Heart left ventricle (tissue), 16 donors: ENCODE results near the gene COL4A4. TPM values are rescaled to one million over a fixed set of nuclear protein-coding genes. Genes with fewer than 3 reads are reported as not detected.
A peak's percentile ranks its signal among the peaks of the same experiment; 100 is the strongest.

ENCODE experiments used
- ATAC-seq, 4 donors: fragments of 200-7000 bp; cut with Tn5 transposase; one replicate each; pipeline ENCODE4 v1.9.1; 2020 to 2022; ENCODE audit warnings: moderate library complexity in 4 of 4, mild to moderate bottlenecking in 3 of 4, moderate number of reproducible peaks in 1 of 4
- DNase-seq, 5 donors: peaks; one replicate each; pipeline ENCODE4 v3.0.0-alpha.2; 2020
- H3K27ac ChIP-seq, 12 donors: fragments of 200-600 bp; sonication (generic) in 4 of 12; one replicate each; pipeline versions ENCODE4 v1.5.0 to v1.8.0; 2016 to 2022; ENCODE audit warnings: mild to moderate bottlenecking in 2 of 12
- H3K27me3 ChIP-seq, 9 donors: fragments of 200-600 bp; sonication (generic) in 2 of 9; one replicate each; pipeline versions ENCODE4 v1.5.1 to v1.8.0; 2016 to 2022; ENCODE audit warnings: mild to moderate bottlenecking in 3 of 9
- H3K36me3 ChIP-seq, 9 donors: fragments of 200-600 bp; sonication (generic) in 2 of 9; one replicate each; pipeline versions ENCODE4 v1.5.0 to v1.8.0; 2018 to 2022; ENCODE audit warnings: mild to moderate bottlenecking in 2 of 9
- H3K4me1 ChIP-seq, 12 donors: fragments of 200-600 bp; sonication (generic) in 4 of 12; one replicate each; pipeline versions ENCODE4 v1.5.0 to v1.8.0; 2016 to 2022; ENCODE audit warnings: mild to moderate bottlenecking in 3 of 12
- H3K4me3 ChIP-seq, 12 donors: fragments of 200-600 bp; sonication (generic) in 4 of 12; one replicate each; pipeline versions ENCODE4 v1.5.0 to v1.8.0; 2017 to 2022; ENCODE audit warnings: mild to moderate bottlenecking in 9 of 12, moderate library complexity in 4 of 12
- H3K9me3 ChIP-seq, 12 donors: fragments of 200-600 bp; sonication (generic) in 4 of 12; one replicate each; pipeline versions ENCODE4 v1.5.0 to v1.8.0; 2016 to 2022; ENCODE audit warnings: mild to moderate bottlenecking in 1 of 12
- POLR2A ChIP-seq, 2 donors: fragments of 450-650 bp; IDR thresholded peaks; one replicate each; pipeline ENCODE4 v1.6.1; 2017; ENCODE audit warnings: antibody characterized with exemption in 2 of 2, mild to moderate bottlenecking in 2 of 2, moderate library complexity in 2 of 2
- WGBS, 4 donors: extraction: QIAGEN DNeasy Blood & Tissue Kit in 2 of 4; methylation state at CpG; one replicate each; pipeline versions ENCODE4 v1.1.5 to v1.1.7; 2013 to 2018; 5-methylcytosine and 5-hydroxymethylcytosine counted together
- intact Hi-C, 10 donors: fragments of 100-400 bp; cut with DNase I; formaldehyde crosslinking; loops; one replicate each; pipeline versions ENCODE4 v1.11.1 to v1.14.2; 2022
- polyA plus RNA-seq, 2 donors: library from polyadenylated mRNA; stranded (reverse); fragments of 200-250 nt; gene quantifications; one replicate each; pipeline ENCODE4 v1.2.3, GENCODE V29; 2013
- total RNA-seq, 9 donors: library from RNA; depleted of rRNA in 2 of 9; stranded (reverse); fragments of >200 nt in 2 of 9; fragmentation: NEBNext Ultra II Directional in 3 of 9; extraction: Animal tissue kit (Norgen Biotek cat#: 25700) in 3 of 9; gene quantifications; one replicate each; pipeline versions ENCODE4 v1.1.0 to v1.2.4, GENCODE V29; 2016 to 2023
- TF ChIP-seq, protein P1 (sequence below), 12 donors: fragments of 200-600 bp; sonication (generic) in 4 of 12; IDR thresholded peaks; one replicate each; pipeline versions ENCODE4 v1.5.0 to v1.8.0; 2018 to 2022; ENCODE audit warnings: antibody characterized with exemption in 12 of 12, mild to moderate bottlenecking in 5 of 12
- donor health status: ischemic (EF 13 %, LVEDD 7.1; RV severe dilation, severe dysfunction).
- donor health status: healthy with polysubstance abuse.
- donor health status: DM: no; HTN: yes; CAD: no.
- donor health status: DM: no; HTN: no; CAD: no.
- donor health status: ischemic (EF 25% LVEDD 6.9; RV normal size, moderate dysfunction).
- donor health status: ischemic (EF 25% LVEDD 5.7; RV mildly dilated, moderate dysfunction).
- donor health status: healthy.
- donor health status: DM: yes; HTN: yes; CAD: no.
- donor health status: ischemic (EF 35%, LVEDD 5.7; RV mildly dilated, moderate dysfunction).
- donor health status: nonischemic (EF 11% LVEDD 7.7; RV severe dilation, severe dysfunction).
- donor health status: DM: yes; HTN: yes; CAD: no.
- donor health status: PGD.
- donor health status: ischemic (EF 29% LVEDD 5.4; RV normal size, mild dysfunction).
- donor health status: nonischemic (EF 23%, LVEDD 6.1; RV moderate dilation, normal function).

The COL4A4 gene
- total and polyA plus RNA-seq, 11 donors = 1.0 to 9.9 (median 3.4) TPM

DNA sequence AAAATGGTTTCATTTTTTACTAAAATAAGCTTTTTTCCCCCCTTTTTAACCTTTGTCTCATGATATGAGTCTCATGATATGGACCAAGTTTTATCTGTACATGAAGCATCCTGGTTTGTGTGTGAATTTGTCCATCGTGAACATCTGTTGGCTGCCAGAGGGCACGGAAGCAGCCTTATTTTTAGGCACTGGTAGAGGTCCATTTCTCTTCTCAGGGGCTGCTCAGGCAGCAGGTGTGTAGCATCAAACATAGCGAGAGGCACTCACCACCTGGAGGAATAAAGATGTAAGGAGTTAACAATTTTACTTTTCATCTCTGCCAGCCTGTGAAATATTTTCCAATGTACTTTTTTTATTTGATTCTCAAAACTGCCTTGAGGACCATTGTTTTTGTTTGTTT lies 193.6 kb downstream of the COL4A4 start:
- DNase-seq (no peak), ATAC-seq (no peak)
- WGBS, 4 donors = 59 to 70% (median 67%) methylated on average over 3 of the region's 3 CpGs
- Histone ChIP-seq H3K36me3 (peaks cover 0 to 4% (median 0%) of the 10 kb centered on the region in 9 donors), H3K4me1 (peaks cover 0 to 3% (median 0%) of the 10 kb centered on the region in 12 donors), H3K27ac (peak overlapping the region in 1 of 12 donors; percentile 35), H3K27me3 (no peaks in the 10 kb centered on the region), H3K4me3 (peak overlapping the region in 1 of 12 donors; percentile 28), H3K9me3 (peaks cover 0 to 6% (median 0%) of the 10 kb centered on the region in 12 donors)
- intact Hi-C loops = no loop called here
- TF ChIP-seq POLR2A (IDR thresholded peaks at IDR 0.05) = no peak
- TF ChIP-seq, protein P1, sequence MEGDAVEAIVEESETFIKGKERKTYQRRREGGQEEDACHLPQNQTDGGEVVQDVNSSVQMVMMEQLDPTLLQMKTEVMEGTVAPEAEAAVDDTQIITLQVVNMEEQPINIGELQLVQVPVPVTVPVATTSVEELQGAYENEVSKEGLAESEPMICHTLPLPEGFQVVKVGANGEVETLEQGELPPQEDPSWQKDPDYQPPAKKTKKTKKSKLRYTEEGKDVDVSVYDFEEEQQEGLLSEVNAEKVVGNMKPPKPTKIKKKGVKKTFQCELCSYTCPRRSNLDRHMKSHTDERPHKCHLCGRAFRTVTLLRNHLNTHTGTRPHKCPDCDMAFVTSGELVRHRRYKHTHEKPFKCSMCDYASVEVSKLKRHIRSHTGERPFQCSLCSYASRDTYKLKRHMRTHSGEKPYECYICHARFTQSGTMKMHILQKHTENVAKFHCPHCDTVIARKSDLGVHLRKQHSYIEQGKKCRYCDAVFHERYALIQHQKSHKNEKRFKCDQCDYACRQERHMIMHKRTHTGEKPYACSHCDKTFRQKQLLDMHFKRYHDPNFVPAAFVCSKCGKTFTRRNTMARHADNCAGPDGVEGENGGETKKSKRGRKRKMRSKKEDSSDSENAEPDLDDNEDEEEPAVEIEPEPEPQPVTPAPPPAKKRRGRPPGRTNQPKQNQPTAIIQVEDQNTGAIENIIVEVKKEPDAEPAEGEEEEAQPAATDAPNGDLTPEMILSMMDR (IDR thresholded peaks at IDR 0.05) = no peak

- peaks cover 0 to 6% (median 0%) of the 10 kb centered on the region in 12 donors for H3K9me3 ChIP-seq
- intact Hi-C loops = loop anchor here in 1 of 10 donors (10.0 kb wide), 1 partner anchor 135 kb away; the partner anchor contains the start of gene RHBDD1
- no peaks in the 10 kb centered on the region for H3K27me3 ChIP-seq
- no peak for ATAC-seq
- H3K36me3 ChIP-seq = peaks cover 0 to 4% (median 0%) of the 10 kb centered on the region in 9 donors
- no peak for DNase-seq
- 68 to 73% (median 70%) methylated on average over 6 of the region's 6 CpGs for WGBS, 4 donors
- H3K27ac ChIP-seq = peak overlapping the region in 1 of 12 donors; percentile 35
- H3K4me3 ChIP-seq = peak overlapping the region in 2 of 12 donors; percentile 9 to 28
- peaks cover 0 to 3% (median 0%) of the 10 kb centered on the region in 12 donors for H3K4me1 ChIP-seq
- TF ChIP-seq, protein P1 (IDR thresholded peaks at IDR 0.05) = no peak
- no peak for TF ChIP-seq POLR2A (IDR thresholded peaks at IDR 0.05)
Measured at GRCh38 chr2:226969417-226970080, 194.5 kb downstream of the COL4A4 start.

GRCh38 chr2:226965376-226965775 lies 198.6 kb downstream of the COL4A4 start:
- 93 to 100% (median 99%) methylated on average over 1 of the region's 1 CpG for WGBS, 4 donors
- H3K27me3 ChIP-seq = no peaks in the 10 kb centered on the region
- DNase-seq (no peak), ATAC-seq (no peak)
- intact Hi-C loops = loop anchor here in 1 of 10 donors (10.0 kb wide), 1 partner anchor 131 kb away; the partner anchor contains the start of gene RHBDD1
- no peak overlapping the region for H3K27ac ChIP-seq
- H3K4me3 ChIP-seq = no peak overlapping the region
- TF ChIP-seq POLR2A (IDR thresholded peaks at IDR 0.05) = no peak
- TF ChIP-seq, protein P1 (IDR thresholded peaks at IDR 0.05) = no peak
- H3K9me3 ChIP-seq = peaks cover 0 to 6% (median 0%) of the 10 kb centered on the region in 12 donors
- H3K4me1 ChIP-seq = peaks cover 0 to 4% (median 0%) of the 10 kb centered on the region in 12 donors
- H3K36me3 ChIP-seq = no peaks in the 10 kb centered on the region

DNA sequence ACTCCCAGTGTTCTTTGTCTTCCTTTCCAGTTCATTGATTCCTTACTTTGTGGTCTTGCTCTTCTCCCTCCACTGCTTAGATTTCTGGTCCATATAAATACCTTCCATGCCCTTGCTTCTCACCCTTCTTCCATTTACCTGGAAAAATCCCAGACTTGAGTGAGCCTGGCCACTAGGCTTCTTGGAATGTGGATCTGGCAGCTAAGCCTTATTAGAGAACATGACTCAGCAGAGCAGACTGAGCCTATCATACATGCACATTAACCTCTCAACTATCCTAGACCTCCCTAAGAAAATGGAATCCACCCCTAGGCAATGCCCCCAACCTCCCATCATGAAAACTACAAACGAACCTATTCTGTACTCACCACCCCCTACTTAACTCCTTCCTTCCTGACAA lies 200.5 kb downstream of the COL4A4 start:
- ATAC-seq (peak in 1 of 4 donors; percentile 24), DNase-seq (no peak)
- Histone ChIP-seq H3K36me3 (no peaks in the 10 kb centered on the region), H3K27me3 (no peaks in the 10 kb centered on the region), H3K9me3 (peaks cover 0 to 20% (median 0%) of the 10 kb centered on the region in 12 donors), H3K4me3 (no peak overlapping the region), H3K27ac (no peak overlapping the region), H3K4me1 (peaks cover 0 to 4% (median 0%) of the 10 kb centered on the region in 12 donors)
- TF ChIP-seq, protein P1 (IDR thresholded peaks at IDR 0.05) = no peak
- TF ChIP-seq POLR2A (IDR thresholded peaks at IDR 0.05) = no peak
- intact Hi-C loops = loop anchor here in 1 of 10 donors (10.0 kb wide), 1 partner anchor 129 kb away; the partner anchor contains the start of gene RHBDD1
- WGBS, 4 donors = 46 to 62% (median 56%) methylated on average over 1 of the region's 1 CpG
